ENCODE data around the gene LCOR.

LCOR gene

DNA sequence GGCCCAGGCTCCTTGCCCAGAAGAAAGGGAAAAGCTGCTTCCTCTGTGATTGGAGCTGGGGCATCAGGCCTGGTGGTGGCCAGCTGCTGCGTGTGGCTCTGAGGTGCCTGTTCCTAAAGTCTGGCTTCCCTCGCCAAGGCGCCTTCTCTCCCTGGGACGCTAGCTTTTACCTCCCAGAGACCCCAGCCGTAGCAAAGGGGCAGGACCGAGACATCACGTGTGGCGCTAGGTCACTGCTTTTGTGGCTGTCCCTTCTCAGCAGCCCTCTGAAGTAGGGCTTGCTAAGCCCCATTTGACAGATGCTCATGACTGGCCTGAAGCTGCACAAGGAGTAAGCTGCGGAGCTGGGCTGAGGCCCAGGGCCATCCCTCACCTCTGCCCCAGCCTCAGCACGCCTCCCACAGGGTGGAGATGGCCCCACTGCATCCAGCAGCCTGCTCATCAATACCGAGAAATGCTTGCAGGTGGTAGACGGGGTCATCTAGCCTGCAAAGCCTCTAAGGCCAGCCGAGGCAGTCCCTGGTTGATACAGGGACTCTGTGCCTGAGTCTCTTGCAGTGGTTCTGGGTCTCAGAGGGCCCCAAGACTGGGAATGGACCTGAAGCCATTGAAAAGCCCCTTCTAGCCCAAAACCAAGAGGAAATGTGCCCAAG lies 171.2 kb downstream of the LCOR start:
- Histone ChIP-seq H3K4me3 (ENCODE audit: low read depth in 1 of 2, low read length in 1 of 2) (no peak overlapping the region), H3K4me1 (ENCODE audit: control insufficient read depth in 1 of 2, insufficient read depth in 1 of 2, low read depth in 1 of 2, low read length in 1 of 2) (no peaks in the 10 kb centered on the region), H3K27me3 (no peaks in the 10 kb centered on the region), H3K36me3 (no peaks in the 10 kb centered on the region), H3K27ac (no peak overlapping the region), H3K9me3 (peaks cover 7% of the 10 kb centered on the region)
- TF ChIP-seq, protein P1, sequence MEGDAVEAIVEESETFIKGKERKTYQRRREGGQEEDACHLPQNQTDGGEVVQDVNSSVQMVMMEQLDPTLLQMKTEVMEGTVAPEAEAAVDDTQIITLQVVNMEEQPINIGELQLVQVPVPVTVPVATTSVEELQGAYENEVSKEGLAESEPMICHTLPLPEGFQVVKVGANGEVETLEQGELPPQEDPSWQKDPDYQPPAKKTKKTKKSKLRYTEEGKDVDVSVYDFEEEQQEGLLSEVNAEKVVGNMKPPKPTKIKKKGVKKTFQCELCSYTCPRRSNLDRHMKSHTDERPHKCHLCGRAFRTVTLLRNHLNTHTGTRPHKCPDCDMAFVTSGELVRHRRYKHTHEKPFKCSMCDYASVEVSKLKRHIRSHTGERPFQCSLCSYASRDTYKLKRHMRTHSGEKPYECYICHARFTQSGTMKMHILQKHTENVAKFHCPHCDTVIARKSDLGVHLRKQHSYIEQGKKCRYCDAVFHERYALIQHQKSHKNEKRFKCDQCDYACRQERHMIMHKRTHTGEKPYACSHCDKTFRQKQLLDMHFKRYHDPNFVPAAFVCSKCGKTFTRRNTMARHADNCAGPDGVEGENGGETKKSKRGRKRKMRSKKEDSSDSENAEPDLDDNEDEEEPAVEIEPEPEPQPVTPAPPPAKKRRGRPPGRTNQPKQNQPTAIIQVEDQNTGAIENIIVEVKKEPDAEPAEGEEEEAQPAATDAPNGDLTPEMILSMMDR (IDR thresholded peaks at IDR 0.05) = no peak

DNA sequence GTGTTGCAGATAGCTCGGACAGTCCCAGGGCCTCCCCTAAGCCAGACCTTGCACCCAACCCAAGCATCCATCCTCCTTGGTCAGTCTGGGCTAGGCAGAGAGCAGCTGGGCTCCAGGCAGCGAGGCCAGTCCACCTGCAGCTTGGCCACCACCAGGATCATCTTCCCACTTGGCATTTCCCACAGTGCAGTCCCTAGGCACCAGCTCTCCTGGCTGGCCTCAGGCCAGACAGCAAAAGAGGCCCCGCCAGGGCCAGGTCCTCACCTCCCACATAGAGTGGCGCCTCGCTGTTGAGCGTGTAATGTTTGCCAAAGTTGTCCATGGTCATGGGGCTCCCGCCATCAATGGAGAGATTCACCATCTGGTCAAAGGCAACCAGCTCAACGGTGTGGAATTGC lies 171.7 kb downstream of the LCOR start:
- H3K27ac ChIP-seq = no peak overlapping the region
- H3K27me3 ChIP-seq = no peaks in the 10 kb centered on the region
- H3K9me3 ChIP-seq = peaks cover 7% of the 10 kb centered on the region
- H3K4me1 ChIP-seq (ENCODE audit: control insufficient read depth in 1 of 2, insufficient read depth in 1 of 2, low read depth in 1 of 2, low read length in 1 of 2) = no peaks in the 10 kb centered on the region
- TF ChIP-seq, protein P1 (IDR thresholded peaks at IDR 0.05) = no peak
- H3K4me3 ChIP-seq (ENCODE audit: low read depth in 1 of 2, low read length in 1 of 2) = no peak overlapping the region
- H3K36me3 ChIP-seq = no peaks in the 10 kb centered on the region

DNA sequence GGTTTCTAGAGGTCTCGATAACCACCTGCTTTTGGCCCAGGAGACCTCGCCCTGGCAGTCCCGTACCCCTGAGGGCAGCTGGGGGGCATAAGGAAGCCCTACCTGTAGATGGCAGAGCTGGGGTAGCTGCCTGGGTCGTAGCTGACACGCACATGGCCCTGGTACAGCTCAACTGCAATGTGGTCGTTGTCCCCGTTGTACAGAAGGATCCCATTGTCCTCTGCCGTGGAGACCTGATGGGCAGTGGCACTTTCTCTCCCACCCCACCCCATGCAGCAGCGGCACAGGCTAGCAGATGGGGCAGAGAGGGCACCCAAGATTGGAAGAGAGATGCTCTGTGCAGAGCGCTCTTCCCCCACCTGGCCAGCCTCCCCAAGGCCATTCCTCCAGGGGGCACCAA lies 172.5 kb downstream of the LCOR start:
- TF ChIP-seq, protein P1 (IDR thresholded peaks at IDR 0.05) = no peak
- H3K36me3 ChIP-seq = no peaks in the 10 kb centered on the region

DNA sequence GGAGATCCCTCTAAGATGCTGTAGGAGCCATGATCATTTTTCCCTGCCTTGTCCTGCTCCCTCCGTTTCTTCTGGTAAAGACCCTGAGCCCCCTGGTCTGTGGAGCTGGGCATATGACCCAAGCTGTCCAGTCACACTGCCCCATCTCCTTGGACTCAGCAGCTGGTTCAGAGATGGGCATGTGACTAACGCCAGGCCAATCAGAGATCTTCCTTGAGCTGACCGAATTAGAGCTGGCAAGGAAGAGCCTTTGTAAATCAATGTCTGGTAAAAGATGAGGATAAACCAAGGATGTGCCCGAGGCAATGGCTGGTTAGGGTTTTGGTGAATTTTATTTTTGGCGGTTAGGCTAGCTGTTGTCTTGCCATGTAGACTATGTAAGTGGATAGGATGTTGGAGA lies 173.3 kb downstream of the LCOR start:
- no peak overlapping the region for H3K27ac ChIP-seq
- TF ChIP-seq, protein P1 (IDR thresholded peaks at IDR 0.05) = no peak
- H3K9me3 ChIP-seq = peaks cover 7% of the 10 kb centered on the region
- H3K4me3 ChIP-seq (ENCODE audit: low read depth in 1 of 2, low read length in 1 of 2) = no peak overlapping the region
- H3K27me3 ChIP-seq = no peaks in the 10 kb centered on the region
- no peaks in the 10 kb centered on the region for H3K36me3 ChIP-seq
- H3K4me1 ChIP-seq (ENCODE audit: control insufficient read depth in 1 of 2, insufficient read depth in 1 of 2, low read depth in 1 of 2, low read length in 1 of 2) = no peaks in the 10 kb centered on the region

More for the DNA sequence above, 172.5 kb downstream of the LCOR start:
- Histone ChIP-seq H3K9me3 (peaks cover 7% of the 10 kb centered on the region), H3K4me3 (ENCODE audit: low read depth in 1 of 2, low read length in 1 of 2) (no peak overlapping the region), H3K4me1 (ENCODE audit: control insufficient read depth in 1 of 2, insufficient read depth in 1 of 2, low read depth in 1 of 2, low read length in 1 of 2) (no peaks in the 10 kb centered on the region), H3K27ac (no peak overlapping the region), H3K27me3 (no peaks in the 10 kb centered on the region)

DNA sequence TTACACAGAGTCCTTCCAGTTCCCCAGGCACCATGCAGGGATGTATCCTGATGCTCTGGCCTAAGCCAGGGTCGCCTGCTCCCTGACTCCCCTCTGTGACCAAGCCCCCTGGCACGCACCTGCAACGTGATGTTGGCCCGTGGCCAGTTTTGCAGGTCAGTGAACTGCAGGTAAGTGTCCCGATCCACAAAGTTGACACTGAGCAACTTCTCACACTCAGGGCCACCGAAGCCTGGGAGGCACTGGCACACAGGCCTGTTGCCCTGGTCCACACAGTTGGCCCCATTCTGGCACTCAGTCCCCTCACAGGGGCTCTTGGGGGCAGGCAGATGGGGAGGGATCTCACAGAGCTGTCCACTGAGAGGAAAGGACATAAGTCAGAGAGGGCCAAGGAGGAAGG lies 174.3 kb downstream of the LCOR start:
- TF ChIP-seq, protein P1 (IDR thresholded peaks at IDR 0.05) = no peak
- Histone ChIP-seq H3K4me3 (ENCODE audit: low read depth in 1 of 2, low read length in 1 of 2) (no peak overlapping the region), H3K27ac (no peak overlapping the region), H3K9me3 (peaks cover 7% of the 10 kb centered on the region), H3K36me3 (no peaks in the 10 kb centered on the region), H3K27me3 (no peaks in the 10 kb centered on the region), H3K4me1 (ENCODE audit: control insufficient read depth in 1 of 2, insufficient read depth in 1 of 2, low read depth in 1 of 2, low read length in 1 of 2) (no peaks in the 10 kb centered on the region)
